Mononuclear cell (primary cell): ENCODE data around the gene MTOR. TPM values are rescaled to one million over a fixed set of nuclear protein-coding genes. Genes with fewer than 3 reads are reported as not detected.

ENCODE experiments used
- H3K27me3 ChIP-seq: 2 replicates; pipeline ENCODE4 v1.6.0; 2011; ENCODE audit warnings: low read length, control low read depth; ENCODE audit not compliant: insufficient read depth
- H3K4me1 ChIP-seq: 2 replicates; pipeline ENCODE4 v1.5.1; 2011; ENCODE audit warnings: mild to moderate bottlenecking, low read length, control low read depth; ENCODE audit not compliant: insufficient read depth
- H3K4me3 ChIP-seq: 2 replicates; pipeline ENCODE4 v1.5.1; 2011; ENCODE audit warnings: mild to moderate bottlenecking, low read length, moderate library complexity
- H3K9me3 ChIP-seq: 2 replicates; pipeline ENCODE4 v1.5.1; 2011; ENCODE audit warnings: low read depth, mild to moderate bottlenecking, control low read depth, low read length
- total RNA-seq: library from RNA; depleted of rRNA; stranded (reverse); fragments of >200 nt; gene quantifications from one replicate; pipeline ENCODE4 v1.2.3, GENCODE V29; 2012

The MTOR gene
- total RNA-seq, 1 donor, result 21.9 TPM

GRCh38 chr1:11058595-11059154 lies 203.7 kb downstream of the MTOR start:
- Histone ChIP-seq H3K4me3 (peak overlapping the region; percentile 55), H3K27me3 (no peaks in the 10 kb centered on the region)

GRCh38 chr1:11058026-11058425 lies 204.3 kb downstream of the MTOR start:
- H3K27me3 ChIP-seq, result no peaks in the 10 kb centered on the region
- no peaks in the 10 kb centered on the region for H3K9me3 ChIP-seq
- peaks cover 29% of the 10 kb centered on the region for H3K4me1 ChIP-seq
- no peak overlapping the region for H3K4me3 ChIP-seq

More at GRCh38 chr1:11058595-11059154, 203.7 kb downstream of the MTOR start:
- Histone ChIP-seq H3K9me3 (no peaks in the 10 kb centered on the region), H3K4me1 (peaks cover 29% of the 10 kb centered on the region)

GRCh38 chr1:11057477-11057876 lies 204.9 kb downstream of the MTOR start:
- H3K27me3 ChIP-seq, result no peaks in the 10 kb centered on the region
- no peak overlapping the region for H3K4me3 ChIP-seq
- H3K4me1 ChIP-seq, result peaks cover 30% of the 10 kb centered on the region
- no peaks in the 10 kb centered on the region for H3K9me3 ChIP-seq

Other genes starting within 250 kb of the MTOR start
- gene TARDBP, start 249.9 kb downstream of the MTOR start, total RNA-seq, result 119 TPM
- 0.10 TPM for gene MASP2, start 215.3 kb downstream of the MTOR start, total RNA-seq
- 7.9 TPM for gene SRM, start 202.5 kb downstream of the MTOR start, total RNA-seq
- gene EXOSC10, start 162.7 kb downstream of the MTOR start, total RNA-seq, result 56.5 TPM
- gene ANGPTL7, start 73.2 kb downstream of the MTOR start, total RNA-seq, result not detected
- 11.1 TPM for gene UBIAD1, start 10.6 kb upstream of the MTOR start, total RNA-seq
- 0.21 TPM for gene DISP3, start 216.6 kb upstream of the MTOR start, total RNA-seq